ENCODE results near the gene REC114.

REC114 gene

GRCh38 chr15:73495181-73495580 lies 52.2 kb downstream of the REC114 start:
- no peak for TF ChIP-seq CTCF (IDR thresholded peaks at IDR 0.05)

GRCh38 chr15:73500696-73501095 lies 57.7 kb downstream of the REC114 start:
- TF ChIP-seq CTCF (IDR thresholded peaks at IDR 0.05): no peak

- no peak for TF ChIP-seq CTCF (IDR thresholded peaks at IDR 0.05)
Observed at GRCh38 chr15:73504885-73505284, 61.9 kb downstream of the REC114 start.

GRCh38 chr15:73515527-73515926 lies 72.6 kb downstream of the REC114 start:
- TF ChIP-seq CTCF (IDR thresholded peaks at IDR 0.05): no peak

GRCh38 chr15:73517566-73517965 lies 74.6 kb downstream of the REC114 start:
- TF ChIP-seq CTCF (IDR thresholded peaks at IDR 0.05): no peak

GRCh38 chr15:73518180-73518862 lies 75.4 kb downstream of the REC114 start:
- no peak for TF ChIP-seq CTCF (IDR thresholded peaks at IDR 0.05)

- no peak for TF ChIP-seq CTCF (IDR thresholded peaks at IDR 0.05)
Observed at GRCh38 chr15:73518876-73519733, 76.1 kb downstream of the REC114 start.

Measured in LNCAP (cell line).